SKM-1 treated with dmso at 0.1 percent for 144 hours (cell line): ENCODE measurements around the gene EPHB2.

Experiments used
- DNase-seq: peaks from one replicate; lab custom pipeline; 2025; ENCODE audit not compliant: unreplicated experiment; lab: John Stamatoyannopoulos, UW

The EPHB2 gene

GRCh38 chr1:22815421-22816066 lies 104.9 kb downstream of the EPHB2 start:
- no peak for DNase-seq

GRCh38 chr1:22816067-22816775 lies 105.6 kb downstream of the EPHB2 start:
- no peak for DNase-seq

GRCh38 chr1:22816803-22817202 lies 106.2 kb downstream of the EPHB2 start:
- no peak for DNase-seq

- DNase-seq = no peak
Observed at GRCh38 chr1:22817462-22817861, 106.8 kb downstream of the EPHB2 start.

GRCh38 chr1:22818061-22818770 lies 107.6 kb downstream of the EPHB2 start:
- DNase-seq = no peak

- DNase-seq = no peak
Observed at GRCh38 chr1:22819361-22819760, 108.7 kb downstream of the EPHB2 start.

GRCh38 chr1:22821027-22821426 lies 110.4 kb downstream of the EPHB2 start:
- DNase-seq = no peak

GRCh38 chr1:22822371-22822770 lies 111.7 kb downstream of the EPHB2 start:
- DNase-seq = no peak

GRCh38 chr1:22824466-22824865 lies 113.8 kb downstream of the EPHB2 start:
- no peak for DNase-seq

GRCh38 chr1:22824975-22825374 lies 114.3 kb downstream of the EPHB2 start:
- no peak for DNase-seq

- no peak for DNase-seq
Observed at GRCh38 chr1:22825486-22826189, 115.0 kb downstream of the EPHB2 start.

GRCh38 chr1:22826604-22827580 lies 116.3 kb downstream of the EPHB2 start:
- no peak for DNase-seq

GRCh38 chr1:22827666-22828483 lies 117.2 kb downstream of the EPHB2 start:
- no peak for DNase-seq

- DNase-seq = no peak
Observed at GRCh38 chr1:22828484-22829308, 118.1 kb downstream of the EPHB2 start.

GRCh38 chr1:22829309-22829989 lies 118.8 kb downstream of the EPHB2 start:
- DNase-seq = no peak

GRCh38 chr1:22830041-22830566 lies 119.5 kb downstream of the EPHB2 start:
- no peak for DNase-seq

- no peak for DNase-seq
Observed at GRCh38 chr1:22830757-22831340, 120.2 kb downstream of the EPHB2 start.
